Measurements from ENCODE around the gene RC3H2.

RC3H2 gene

GRCh38 chr9:122904823-122905710, at the start of gene RC3H2:
RC3H2 (minus strand) TSS chr9:122905359; CDS start chr9:122897509, 7,850 bp downstream.
- DNase-seq (ENCODE audit: low read depth), result peak; percentile 100
- no peak for TF ChIP-seq CTCF (conservative IDR thresholded peaks at IDR 0.05; ENCODE audit: low read length)

GRCh38 chr9:122954253-122954691, 49.1 kb upstream of the RC3H2 start:
- H3K4me3 ChIP-seq (ENCODE audit: low read length), result no peak overlapping the region
- TF ChIP-seq CTCF (conservative IDR thresholded peaks at IDR 0.05; ENCODE audit: low read length), result no peak
- peak; percentile 18 for DNase-seq (ENCODE audit: low read depth)

More at GRCh38 chr9:122904823-122905710, at the start of gene RC3H2:
- peak within 1 kb of the TSS; percentile 85 for H3K4me3 ChIP-seq (ENCODE audit: low read length)

DNA sequence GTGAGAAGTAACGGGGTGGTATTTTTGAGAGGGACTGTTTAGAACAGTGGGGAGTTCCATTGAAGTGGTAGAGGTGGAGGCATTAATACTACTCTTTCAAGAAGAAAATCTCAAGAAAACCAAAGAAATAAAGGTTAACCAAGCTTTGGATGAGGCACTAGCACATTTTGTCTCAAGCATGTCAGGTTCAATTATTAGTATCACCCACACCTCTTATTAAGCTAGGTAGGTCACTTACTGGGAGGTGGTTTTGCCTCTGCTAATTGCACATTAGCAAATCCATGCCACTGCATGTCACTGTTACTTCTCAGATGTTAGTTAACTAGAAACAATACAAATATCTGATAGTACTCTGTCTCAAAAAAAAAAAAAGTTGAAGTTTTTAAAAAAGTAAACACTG, 45.9 kb upstream of the RC3H2 start:
- no peak for TF ChIP-seq CTCF (conservative IDR thresholded peaks at IDR 0.05; ENCODE audit: low read length)
- DNase-seq (ENCODE audit: low read depth), result no peak
- H3K4me3 ChIP-seq (ENCODE audit: low read length), result no peak overlapping the region

DNA sequence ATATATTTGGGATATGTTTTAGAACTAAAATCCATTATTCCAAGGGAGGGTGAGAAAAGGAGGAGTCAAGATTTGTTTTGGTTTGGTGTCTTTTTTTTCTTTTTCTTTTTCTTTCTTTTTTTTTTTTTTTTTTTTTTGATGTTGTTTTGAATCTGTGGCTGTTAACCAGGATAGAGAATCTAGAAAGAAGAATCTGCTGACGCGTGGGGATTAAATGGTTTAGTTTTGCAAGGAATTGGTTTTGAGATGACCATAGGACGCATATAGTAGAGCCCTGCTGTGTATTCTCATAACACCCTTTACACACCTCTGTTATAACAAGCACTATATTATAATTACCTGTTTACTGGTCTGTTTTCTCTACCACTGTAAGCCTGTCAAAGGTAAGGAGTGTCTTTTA, 45.1 kb upstream of the RC3H2 start:
- DNase-seq (ENCODE audit: low read depth), result no peak
- H3K4me3 ChIP-seq (ENCODE audit: low read length), result no peak overlapping the region
- TF ChIP-seq CTCF (conservative IDR thresholded peaks at IDR 0.05; ENCODE audit: low read length), result no peak

DNA sequence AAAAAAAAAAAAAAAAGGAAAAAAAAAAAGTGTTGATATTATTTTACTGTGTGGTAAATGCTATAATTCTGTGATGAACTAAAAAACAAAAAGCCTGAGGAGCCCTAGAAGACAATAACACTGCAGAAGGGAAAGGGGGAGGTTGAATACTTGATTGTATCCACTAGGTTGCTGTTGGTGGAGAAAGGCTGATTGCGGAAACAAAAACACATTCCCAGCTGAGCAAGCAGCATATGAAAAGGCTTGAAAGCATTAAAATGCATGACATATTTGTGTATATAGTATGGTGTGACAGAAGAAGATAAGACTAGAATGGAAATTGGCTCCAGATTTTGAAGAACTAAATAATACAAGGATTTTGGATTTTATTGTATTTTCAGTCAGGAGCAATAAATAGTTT, 44.5 kb upstream of the RC3H2 start:
- no peak for DNase-seq (ENCODE audit: low read depth)
- no peak overlapping the region for H3K4me3 ChIP-seq (ENCODE audit: low read length)
- no peak for TF ChIP-seq CTCF (conservative IDR thresholded peaks at IDR 0.05; ENCODE audit: low read length)

DNA sequence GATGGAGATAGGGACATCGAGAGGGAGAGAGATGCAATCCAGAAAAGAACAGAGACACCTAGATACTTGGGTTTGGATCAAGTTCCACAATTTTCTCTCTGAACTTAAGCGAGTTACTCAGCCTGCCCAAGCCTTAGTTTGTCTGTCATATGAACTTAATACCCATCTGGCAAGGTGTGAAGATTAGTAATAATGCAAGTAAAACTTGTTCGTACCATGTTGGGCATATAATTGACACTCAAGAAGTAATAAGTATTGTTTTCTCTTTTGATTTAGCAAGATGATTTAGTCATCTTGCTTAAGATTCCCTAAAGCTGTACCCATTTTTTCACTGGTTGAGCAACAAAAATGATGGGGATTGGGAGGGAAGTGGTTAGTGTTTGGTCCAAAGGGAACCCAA, 43.2 kb upstream of the RC3H2 start:
- DNase-seq (ENCODE audit: low read depth), result no peak
- no peak overlapping the region for H3K4me3 ChIP-seq (ENCODE audit: low read length)
- no peak for TF ChIP-seq CTCF (conservative IDR thresholded peaks at IDR 0.05; ENCODE audit: low read length)

DNA sequence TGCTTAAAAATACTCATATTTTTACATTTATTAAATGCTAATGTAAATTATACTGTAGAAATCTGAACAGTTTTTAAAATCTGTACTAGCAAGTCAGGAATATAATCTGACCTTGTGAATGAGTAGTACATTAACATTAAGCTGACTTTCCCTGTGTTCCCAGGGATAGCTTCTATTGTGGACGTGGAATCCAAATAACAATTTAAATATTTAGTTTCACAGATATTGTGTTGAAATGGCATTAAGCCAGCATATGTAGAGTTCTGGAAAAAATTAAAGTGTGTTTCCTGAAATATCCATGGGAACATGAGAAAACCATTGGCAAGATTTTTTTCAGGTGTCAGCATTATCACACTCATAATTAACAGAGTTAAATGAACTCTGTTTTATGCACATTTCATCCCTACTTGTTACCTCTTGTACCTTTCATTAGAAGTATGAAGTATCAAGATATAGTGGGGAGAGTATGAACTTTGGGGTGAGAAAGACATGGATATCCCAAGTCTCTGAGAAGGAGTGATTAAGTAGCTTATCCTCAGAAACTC, 41.4 kb upstream of the RC3H2 start:
- no peak for TF ChIP-seq CTCF (conservative IDR thresholded peaks at IDR 0.05; ENCODE audit: low read length)
- DNase-seq (ENCODE audit: low read depth), result no peak

More for the DNA sequence above, 41.4 kb upstream of the RC3H2 start:
- H3K4me3 ChIP-seq (ENCODE audit: low read length), result no peak overlapping the region
